ENCODE data around the gene DLGAP3.

The DLGAP3 gene

DNA sequence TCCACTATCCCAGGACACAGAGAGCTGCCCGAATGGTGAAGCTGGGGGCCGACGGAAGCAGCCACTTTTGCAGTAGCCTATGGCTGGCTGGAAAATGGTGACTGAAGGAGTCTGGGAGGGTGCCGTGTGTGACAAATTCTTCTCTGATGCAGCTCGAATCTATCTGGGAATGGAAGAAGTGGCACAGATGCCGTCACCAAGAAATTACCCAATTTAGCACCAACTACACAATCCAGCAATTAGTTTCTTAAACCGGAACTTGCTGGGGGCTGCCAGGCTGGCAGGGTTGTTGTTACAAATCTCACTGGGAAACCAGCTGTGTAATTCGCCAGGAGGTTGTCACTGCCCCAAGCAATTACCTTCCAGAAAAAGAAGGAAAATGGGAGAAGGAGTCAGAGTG is 18.0 kb downstream of the DLGAP3 start:
- no peak overlapping the region for H2AFZ ChIP-seq (ENCODE audit: low read depth)

DNA sequence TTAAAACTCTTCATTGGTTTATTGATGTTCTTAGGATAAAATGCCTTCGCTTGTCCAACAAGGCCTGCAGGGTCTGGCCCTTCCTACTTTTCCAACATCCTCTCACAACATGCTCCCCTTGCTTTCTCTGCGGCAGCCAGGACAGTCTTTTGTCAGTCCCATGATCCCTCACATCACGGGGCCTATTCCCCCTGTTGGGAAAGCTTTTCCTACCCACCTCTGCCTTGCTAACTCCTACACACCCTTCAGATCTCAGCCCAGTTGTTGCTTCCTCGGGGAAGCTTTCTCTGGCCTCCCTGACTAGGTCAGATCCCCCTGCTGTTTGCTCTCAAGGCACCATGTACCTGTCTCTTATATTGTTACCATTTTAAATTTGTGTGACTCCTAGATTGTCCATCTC is 19.0 kb downstream of the DLGAP3 start:
- Histone ChIP-seq H4K20me1 (ENCODE audit: insufficient read depth) (no peaks in the 10 kb centered on the region), H3K27me3 (ENCODE audit: insufficient read depth, low read depth) (peaks cover 13% of the 10 kb centered on the region; the same call in 1 of the 2 replicates), H3K36me3 (ENCODE audit: insufficient read depth) (no peaks in the 10 kb centered on the region), H2AFZ (ENCODE audit: low read depth) (no peak overlapping the region), H3K4me2 (no peak overlapping the region), H3K79me2 (ENCODE audit: insufficient read depth, low read depth) (no peaks in the 10 kb centered on the region), H3K9ac (no peak overlapping the region), H3K27ac (no peak overlapping the region), H3K4me1 (ENCODE audit: low read depth, poor library complexity, severe bottlenecking) (no peaks in the 10 kb centered on the region), H3K4me3 (IDR thresholded peaks at IDR 0.05; ENCODE audit: insufficient read depth, low read depth, low read length) (no peak overlapping the region)
- TF ChIP-seq, protein P1, sequence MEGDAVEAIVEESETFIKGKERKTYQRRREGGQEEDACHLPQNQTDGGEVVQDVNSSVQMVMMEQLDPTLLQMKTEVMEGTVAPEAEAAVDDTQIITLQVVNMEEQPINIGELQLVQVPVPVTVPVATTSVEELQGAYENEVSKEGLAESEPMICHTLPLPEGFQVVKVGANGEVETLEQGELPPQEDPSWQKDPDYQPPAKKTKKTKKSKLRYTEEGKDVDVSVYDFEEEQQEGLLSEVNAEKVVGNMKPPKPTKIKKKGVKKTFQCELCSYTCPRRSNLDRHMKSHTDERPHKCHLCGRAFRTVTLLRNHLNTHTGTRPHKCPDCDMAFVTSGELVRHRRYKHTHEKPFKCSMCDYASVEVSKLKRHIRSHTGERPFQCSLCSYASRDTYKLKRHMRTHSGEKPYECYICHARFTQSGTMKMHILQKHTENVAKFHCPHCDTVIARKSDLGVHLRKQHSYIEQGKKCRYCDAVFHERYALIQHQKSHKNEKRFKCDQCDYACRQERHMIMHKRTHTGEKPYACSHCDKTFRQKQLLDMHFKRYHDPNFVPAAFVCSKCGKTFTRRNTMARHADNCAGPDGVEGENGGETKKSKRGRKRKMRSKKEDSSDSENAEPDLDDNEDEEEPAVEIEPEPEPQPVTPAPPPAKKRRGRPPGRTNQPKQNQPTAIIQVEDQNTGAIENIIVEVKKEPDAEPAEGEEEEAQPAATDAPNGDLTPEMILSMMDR (conservative IDR thresholded peaks at IDR 0.05; ENCODE audit: low read depth, low read length), result no peak

More for the DNA sequence above, 18.0 kb downstream of the DLGAP3 start:
- Histone ChIP-seq H3K4me2 (no peak overlapping the region), H3K4me3 (IDR thresholded peaks at IDR 0.05; ENCODE audit: insufficient read depth, low read depth, low read length) (no peak overlapping the region), H3K9ac (no peak overlapping the region), H3K27ac (no peak overlapping the region), H3K27me3 (ENCODE audit: insufficient read depth, low read depth) (peaks cover 10% of the 10 kb centered on the region; the same call in 1 of the 2 replicates), H4K20me1 (ENCODE audit: insufficient read depth) (no peaks in the 10 kb centered on the region), H3K79me2 (ENCODE audit: insufficient read depth, low read depth) (no peaks in the 10 kb centered on the region), H3K4me1 (ENCODE audit: low read depth, poor library complexity, severe bottlenecking) (no peaks in the 10 kb centered on the region), H3K36me3 (ENCODE audit: insufficient read depth) (no peaks in the 10 kb centered on the region)
- TF ChIP-seq, protein P1 (conservative IDR thresholded peaks at IDR 0.05; ENCODE audit: low read depth, low read length), result no peak

DNA sequence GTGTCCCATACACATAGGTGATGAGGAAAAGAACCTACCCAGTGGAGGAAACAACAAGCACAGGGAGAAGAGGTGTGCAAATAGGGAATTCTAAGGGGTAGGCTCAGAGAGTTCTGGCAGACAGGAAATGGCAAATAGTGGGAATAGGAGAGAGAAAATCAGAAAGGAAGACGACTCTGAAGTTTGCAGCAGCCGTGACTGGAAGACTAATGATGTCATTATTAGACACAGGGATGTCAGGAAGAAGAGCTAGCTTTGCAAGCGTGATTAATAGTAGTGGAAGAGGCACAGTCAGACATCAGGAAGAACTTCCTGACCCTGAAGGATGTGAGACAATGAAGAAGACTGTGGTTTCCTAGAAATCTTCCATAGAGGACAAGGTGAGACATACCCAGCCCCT is 21.1 kb downstream of the DLGAP3 start:
- Histone ChIP-seq H3K4me3 (IDR thresholded peaks at IDR 0.05; ENCODE audit: insufficient read depth, low read depth, low read length) (no peak overlapping the region), H3K27me3 (ENCODE audit: insufficient read depth, low read depth) (peaks cover 19% of the 10 kb centered on the region; the same call in 1 of the 2 replicates), H3K4me2 (no peak overlapping the region), H3K4me1 (ENCODE audit: low read depth, poor library complexity, severe bottlenecking) (no peaks in the 10 kb centered on the region), H2AFZ (ENCODE audit: low read depth) (no peak overlapping the region), H3K36me3 (ENCODE audit: insufficient read depth) (no peaks in the 10 kb centered on the region), H3K79me2 (ENCODE audit: insufficient read depth, low read depth) (no peaks in the 10 kb centered on the region), H4K20me1 (ENCODE audit: insufficient read depth) (no peaks in the 10 kb centered on the region), H3K27ac (no peak overlapping the region), H3K9ac (no peak overlapping the region)
- TF ChIP-seq, protein P1 (conservative IDR thresholded peaks at IDR 0.05; ENCODE audit: low read depth, low read length), result no peak

DNA sequence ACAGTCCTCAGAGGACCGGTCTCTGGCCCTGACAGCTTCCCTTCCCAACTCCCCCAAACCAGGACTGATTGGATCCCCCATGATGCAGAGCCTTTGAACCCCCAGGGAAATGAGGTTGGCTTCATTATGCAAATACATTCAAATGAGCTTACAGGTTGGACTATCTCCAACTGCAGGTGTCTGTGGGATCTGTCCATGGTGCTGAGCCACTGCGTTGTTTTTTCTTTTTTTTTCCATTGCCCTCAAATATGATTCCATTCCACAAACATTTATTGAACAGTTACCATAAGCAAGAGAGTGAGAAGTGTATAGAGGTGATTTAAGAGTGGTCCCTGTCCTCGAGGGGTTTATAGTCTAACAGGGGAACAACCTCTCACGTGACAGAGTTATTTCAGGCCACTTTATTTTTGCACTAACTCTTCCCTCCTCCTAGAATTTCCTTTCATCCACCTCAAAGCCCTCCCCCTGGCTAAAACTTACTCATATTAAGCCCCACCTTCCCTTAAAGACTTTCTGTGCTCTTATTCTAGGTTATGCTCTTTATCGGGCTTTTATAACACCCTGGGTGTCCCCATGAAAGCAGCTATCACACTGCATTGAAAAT is 21.9 kb downstream of the DLGAP3 start:
- Histone ChIP-seq H2AFZ (ENCODE audit: low read depth) (no peak overlapping the region), H3K4me1 (ENCODE audit: low read depth, poor library complexity, severe bottlenecking) (no peaks in the 10 kb centered on the region)

More for the DNA sequence above, 21.9 kb downstream of the DLGAP3 start:
- Histone ChIP-seq H3K27ac (no peak overlapping the region), H3K27me3 (ENCODE audit: insufficient read depth, low read depth) (peaks cover 26% of the 10 kb centered on the region; the same call in 1 of the 2 replicates), H3K79me2 (ENCODE audit: insufficient read depth, low read depth) (no peaks in the 10 kb centered on the region), H3K4me2 (no peak overlapping the region), H3K36me3 (ENCODE audit: insufficient read depth) (no peaks in the 10 kb centered on the region), H4K20me1 (ENCODE audit: insufficient read depth) (no peaks in the 10 kb centered on the region), H3K4me3 (IDR thresholded peaks at IDR 0.05; ENCODE audit: insufficient read depth, low read depth, low read length) (no peak overlapping the region), H3K9ac (no peak overlapping the region)
- TF ChIP-seq, protein P1 (conservative IDR thresholded peaks at IDR 0.05; ENCODE audit: low read depth, low read length), result no peak
